HepG2 (cell line): ENCODE results near the gene ZMYND8. TPM values are rescaled to one million over a fixed set of nuclear protein-coding genes. Genes with fewer than 3 reads are reported as not detected.
A peak's percentile ranks its signal among the peaks of the same experiment; 100 is the strongest.

Experiments used
- ATF7 ChIP-seq, 2 experiments: fragments of 450-650 bp in 1 of 2; sonication (generic) in 1 of 2; formaldehyde crosslinking in 1 of 2; IDR thresholded peaks; 2 replicates each; pipeline versions ENCODE4 v1.4.0 to v1.6.1; 2016 to 2020; ENCODE audit warnings: antibody characterized with exemption in 1 of 2, mild to moderate bottlenecking in 1 of 2, missing genetic modification reagents in 1 of 2
- HOMEZ ChIP-seq: IDR thresholded peaks from 2 replicates; pipeline ENCODE4 v1.6.1; 2016; ENCODE audit warnings: low read depth
- NCOA5 ChIP-seq: sonication (generic); formaldehyde crosslinking; IDR thresholded peaks from 2 replicates; pipeline ENCODE4 v1.4.0; 2020; ENCODE audit warnings: missing genetic modification reagents
- NFATC3 ChIP-seq: sonication (generic); formaldehyde crosslinking; IDR thresholded peaks from 2 replicates; pipeline ENCODE4 v1.5.1; 2020; ENCODE audit warnings: mild to moderate bottlenecking, missing genetic modification reagents
- PRDM15 ChIP-seq: sonication (generic); formaldehyde crosslinking; IDR thresholded peaks from 2 replicates; pipeline ENCODE4 v1.4.0; 2020; ENCODE audit warnings: missing genetic modification reagents
- REPIN1 ChIP-seq: sonication (generic); formaldehyde crosslinking; IDR thresholded peaks from 2 replicates; pipeline ENCODE4 v1.8.0; 2022; ENCODE audit warnings: missing genetic modification reagents, low read depth, mild to moderate bottlenecking, borderline replicate concordance
- SRSF9 ChIP-seq: fragments of 200-400 bp; formaldehyde crosslinking; IDR thresholded peaks from 2 replicates; pipeline ENCODE4 v1.6.1; 2018; ENCODE audit warnings: borderline replicate concordance, mild to moderate bottlenecking, low read depth, low read length; ENCODE audit not compliant: insufficient read depth, poor library complexity, severe bottlenecking
- TRIM22 ChIP-seq: fragments of 450-650 bp; IDR thresholded peaks from 2 replicates; pipeline ENCODE4 v1.6.1; 2017
- ZNF234 ChIP-seq: sonication (generic); formaldehyde crosslinking; conservative IDR thresholded peaks from 2 replicates; pipeline ENCODE4 v1.5.1; 2020; ENCODE audit warnings: mild to moderate bottlenecking, missing genetic modification reagents
- ZNF253 ChIP-seq: sonication (generic); formaldehyde crosslinking; IDR thresholded peaks from 2 replicates; pipeline ENCODE4 v1.8.0; 2022; ENCODE audit warnings: mild to moderate bottlenecking, missing genetic modification reagents, borderline replicate concordance
- ZNF318 ChIP-seq: sonication (generic); formaldehyde crosslinking; IDR thresholded peaks from 2 replicates; pipeline ENCODE4 v1.4.0; 2020; ENCODE audit warnings: mild to moderate bottlenecking, missing genetic modification reagents
- ZNF451 ChIP-seq: sonication (generic); formaldehyde crosslinking; IDR thresholded peaks from 2 replicates; pipeline ENCODE4 v1.5.0; 2020; ENCODE audit warnings: mild to moderate bottlenecking, missing genetic modification reagents
- ZSCAN12 ChIP-seq: sonication (generic); formaldehyde crosslinking; IDR thresholded peaks from 2 replicates; pipeline ENCODE4 v1.9.0; 2021; ENCODE audit warnings: mild to moderate bottlenecking, missing genetic modification reagents
- polyA plus RNA-seq, 8 experiments: library from polyadenylated mRNA; depleted of rRNA in 3 of 8; stranded (reverse) in 7 of 8; unstranded in 1 of 8; fragments of >200 nt; fragmentation: Illumina TruSeq in 4 of 8; extraction: Trizol in 4 of 8; gene quantifications; 2 replicates each; pipeline versions ENCODE4 v1.2.1 to v1.2.3, GENCODE V29; 2011 to 2016; ENCODE audit warnings: low read depth in 4 of 8, missing spikeins in 1 of 8, mixed read lengths in 1 of 8; ENCODE audit not compliant: insufficient read depth in 1 of 8
- total RNA-seq, 5 experiments: library from RNA; depleted of rRNA; stranded (reverse); fragments of >200 nt; fragmentation: Illumina TruSeq; extraction: Trizol; gene quantifications; 2 replicates each; pipeline ENCODE4 v1.2.3, GENCODE V29; 2016; ENCODE audit warnings: low read depth in 1 of 5

Gene ZMYND8
- total and polyA plus RNA-seq, 2 of the 13 experiments (the other 11 are each of a cell fraction or from before 2014, with no cell fraction given): 53.9 to 84.7 TPM

- TF ChIP-seq PRDM15 (CRISPR knock-in tag) (no peak), ZNF318 (CRISPR knock-in tag) (no peak), ATF7 (IDR thresholded peaks at IDR 0.05) (no peak), ATF7 (CRISPR knock-in tag; IDR thresholded peaks at IDR 0.05) (no peak; the same call in none of the 2 replicates), NCOA5 (CRISPR knock-in tag) (no peak), TRIM22 (no peak), HOMEZ (CRISPR knock-in tag) (peak; percentile 51; the same call in 1 of the 2 replicates), ZNF234 (CRISPR knock-in tag) (no peak; the same call in 1 of the 2 replicates), NFATC3 (CRISPR knock-in tag) (peak; percentile 94), ZNF451 (CRISPR knock-in tag) (no peak), SRSF9 (no peak), REPIN1 (peak; percentile 94; the same call in 1 of the 2 replicates), ZNF253 (CRISPR knock-in tag) (no peak), ZSCAN12 (CRISPR knock-in tag) (peak; percentile 38; the same call in 1 of the 2 replicates)
Measured at GRCh38 chr20:47360297-47361056, 4.0 kb upstream of the ZMYND8 start (continued).
